NB4 (cell line): ENCODE measurements around the gene TBC1D9.

ENCODE experiments used
- DNase-seq: peaks from one replicate; pipeline ENCODE4 v3.0.0; 2010; ENCODE audit warnings: low read depth
- H3K4me3 ChIP-seq: one replicate; pipeline ENCODE4 v1.5.1; 2011; ENCODE audit warnings: mild to moderate bottlenecking, low read depth, low read length, moderate library complexity
- MYC ChIP-seq: IDR thresholded peaks from 2 replicates; pipeline ENCODE4 v1.6.1; 2011; ENCODE audit warnings: low read depth, low read length
- POLR2A ChIP-seq: IDR thresholded peaks from 2 replicates; pipeline ENCODE4 v1.6.1; 2011; ENCODE audit warnings: mild to moderate bottlenecking; ENCODE audit not compliant: insufficient read length; ENCODE audit errors: extremely low read depth
- TF ChIP-seq, protein P1 (sequence below): IDR thresholded peaks from one replicate; pipeline ENCODE4 v1.5.1; 2012; ENCODE audit warnings: low read depth, low read length
- TF ChIP-seq, protein P2 (sequence below): IDR thresholded peaks from 2 replicates; pipeline ENCODE4 v1.6.1; 2011; ENCODE audit warnings: low read depth, low read length

TBC1D9 gene

GRCh38 chr4:140617499-140618248 is 138.5 kb downstream of the TBC1D9 start:
- DNase-seq: no peak
- TF ChIP-seq POLR2A (no peak), MYC (no peak)
- TF ChIP-seq, protein P1, sequence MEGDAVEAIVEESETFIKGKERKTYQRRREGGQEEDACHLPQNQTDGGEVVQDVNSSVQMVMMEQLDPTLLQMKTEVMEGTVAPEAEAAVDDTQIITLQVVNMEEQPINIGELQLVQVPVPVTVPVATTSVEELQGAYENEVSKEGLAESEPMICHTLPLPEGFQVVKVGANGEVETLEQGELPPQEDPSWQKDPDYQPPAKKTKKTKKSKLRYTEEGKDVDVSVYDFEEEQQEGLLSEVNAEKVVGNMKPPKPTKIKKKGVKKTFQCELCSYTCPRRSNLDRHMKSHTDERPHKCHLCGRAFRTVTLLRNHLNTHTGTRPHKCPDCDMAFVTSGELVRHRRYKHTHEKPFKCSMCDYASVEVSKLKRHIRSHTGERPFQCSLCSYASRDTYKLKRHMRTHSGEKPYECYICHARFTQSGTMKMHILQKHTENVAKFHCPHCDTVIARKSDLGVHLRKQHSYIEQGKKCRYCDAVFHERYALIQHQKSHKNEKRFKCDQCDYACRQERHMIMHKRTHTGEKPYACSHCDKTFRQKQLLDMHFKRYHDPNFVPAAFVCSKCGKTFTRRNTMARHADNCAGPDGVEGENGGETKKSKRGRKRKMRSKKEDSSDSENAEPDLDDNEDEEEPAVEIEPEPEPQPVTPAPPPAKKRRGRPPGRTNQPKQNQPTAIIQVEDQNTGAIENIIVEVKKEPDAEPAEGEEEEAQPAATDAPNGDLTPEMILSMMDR: no peak
- TF ChIP-seq, protein P2, sequence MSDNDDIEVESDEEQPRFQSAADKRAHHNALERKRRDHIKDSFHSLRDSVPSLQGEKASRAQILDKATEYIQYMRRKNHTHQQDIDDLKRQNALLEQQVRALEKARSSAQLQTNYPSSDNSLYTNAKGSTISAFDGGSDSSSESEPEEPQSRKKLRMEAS: no peak
- H3K4me3 ChIP-seq: no peak overlapping the region

- TF ChIP-seq, protein P2: no peak
- no peak for TF ChIP-seq POLR2A
- no peak overlapping the region for H3K4me3 ChIP-seq
- no peak for DNase-seq
Measured at GRCh38 chr4:140615451-140615850, 140.7 kb downstream of the TBC1D9 start.

- no peak overlapping the region for H3K4me3 ChIP-seq
- DNase-seq: no peak
- TF ChIP-seq, protein P1: no peak
- TF ChIP-seq, protein P2: no peak
- TF ChIP-seq POLR2A (no peak), MYC (no peak)
Measured at GRCh38 chr4:140612357-140612756, 143.8 kb downstream of the TBC1D9 start.

GRCh38 chr4:140611854-140612253 is 144.3 kb downstream of the TBC1D9 start:
- TF ChIP-seq MYC: no peak
- TF ChIP-seq, protein P2: no peak
- no peak for TF ChIP-seq POLR2A
- TF ChIP-seq, protein P1: no peak
- no peak overlapping the region for H3K4me3 ChIP-seq
- no peak for DNase-seq

DNA sequence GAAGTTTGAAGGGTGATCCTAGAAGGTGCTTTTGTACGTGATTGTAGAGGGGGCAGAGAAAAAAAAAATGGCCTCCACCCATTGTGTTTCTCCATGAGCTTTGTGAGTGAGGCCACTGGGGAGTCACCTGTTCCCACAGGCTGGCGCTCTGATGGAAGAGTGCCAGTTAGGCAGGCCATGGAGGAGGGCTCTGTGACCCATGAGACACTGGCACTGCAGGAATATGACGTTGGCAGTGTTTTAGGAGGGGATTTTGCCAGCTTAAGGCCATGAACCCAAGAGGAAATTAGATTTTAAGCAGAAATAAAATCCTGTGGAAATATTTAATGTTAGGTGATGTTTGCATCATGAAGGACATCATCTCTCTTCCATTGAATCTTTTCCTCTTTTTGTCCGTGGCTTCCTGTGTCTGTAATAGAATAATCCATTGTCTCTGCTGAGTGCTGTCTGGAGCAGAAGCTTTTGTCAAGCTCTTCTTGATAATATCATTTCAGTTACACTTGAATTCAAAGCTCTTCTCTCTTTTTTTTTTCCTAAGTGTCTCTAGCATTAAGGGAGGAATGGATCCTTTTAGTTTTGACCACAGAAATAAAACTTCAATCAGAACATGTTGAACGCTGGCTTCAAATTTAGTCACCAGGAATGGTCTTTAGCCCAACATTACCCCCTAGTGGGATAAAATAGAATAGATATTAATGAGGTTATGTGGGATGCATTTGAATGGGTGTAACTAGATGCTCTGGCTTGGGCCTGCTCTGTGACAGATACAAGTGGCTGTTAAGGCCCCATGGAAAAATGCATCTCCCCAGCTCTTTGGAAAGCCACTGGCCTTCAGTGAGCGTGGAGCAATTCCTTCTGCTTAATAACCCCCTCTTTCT is 146.4 kb downstream of the TBC1D9 start:
- TF ChIP-seq, protein P1: peak; percentile 8
- no peak for TF ChIP-seq POLR2A
- peak; percentile 39 for DNase-seq
- no peak overlapping the region for H3K4me3 ChIP-seq

GRCh38 chr4:140607852-140608251 is 148.3 kb downstream of the TBC1D9 start:
- DNase-seq: no peak
- no peak for TF ChIP-seq POLR2A
- TF ChIP-seq, protein P1: no peak
- no peak for TF ChIP-seq MYC
- TF ChIP-seq, protein P2: no peak

More at GRCh38 chr4:140607852-140608251, 148.3 kb downstream of the TBC1D9 start:
- H3K4me3 ChIP-seq: no peak overlapping the region
